ENCODE measurements around the gene ASTN2.

ASTN2 gene

DNA sequence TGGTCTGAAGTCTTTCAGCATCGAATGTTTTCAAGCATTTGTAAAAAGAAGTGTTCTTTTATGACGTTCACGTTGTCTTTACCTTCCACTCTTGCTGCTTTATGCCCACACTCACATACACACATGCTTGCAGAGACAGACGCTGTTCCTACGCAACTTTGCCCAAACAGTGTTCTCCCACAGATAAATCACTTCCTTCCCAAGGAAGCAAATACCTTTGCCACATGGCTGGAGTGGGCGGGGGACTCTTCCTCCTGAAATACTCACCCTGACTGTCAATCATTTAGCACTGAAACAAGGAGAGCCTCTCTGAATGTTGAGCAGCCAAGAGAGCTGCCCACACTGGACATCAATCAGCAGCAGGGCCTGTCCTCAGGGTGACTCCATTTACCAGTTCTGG is 22.4 kb upstream of the ASTN2 start:
- no peaks in the 10 kb centered on the region for H3K36me3 ChIP-seq
- H3K27ac ChIP-seq, result no peak overlapping the region
- H3K4me3 ChIP-seq (ENCODE audit: low read depth, low read length), result no peak overlapping the region
- H3K9me3 ChIP-seq (ENCODE audit: severe bottlenecking), result no peaks in the 10 kb centered on the region
- no peaks in the 10 kb centered on the region for H3K27me3 ChIP-seq (ENCODE audit: insufficient read depth, low read depth, severe bottlenecking)
- no peak for DNase-seq
- TF ChIP-seq, protein P1, sequence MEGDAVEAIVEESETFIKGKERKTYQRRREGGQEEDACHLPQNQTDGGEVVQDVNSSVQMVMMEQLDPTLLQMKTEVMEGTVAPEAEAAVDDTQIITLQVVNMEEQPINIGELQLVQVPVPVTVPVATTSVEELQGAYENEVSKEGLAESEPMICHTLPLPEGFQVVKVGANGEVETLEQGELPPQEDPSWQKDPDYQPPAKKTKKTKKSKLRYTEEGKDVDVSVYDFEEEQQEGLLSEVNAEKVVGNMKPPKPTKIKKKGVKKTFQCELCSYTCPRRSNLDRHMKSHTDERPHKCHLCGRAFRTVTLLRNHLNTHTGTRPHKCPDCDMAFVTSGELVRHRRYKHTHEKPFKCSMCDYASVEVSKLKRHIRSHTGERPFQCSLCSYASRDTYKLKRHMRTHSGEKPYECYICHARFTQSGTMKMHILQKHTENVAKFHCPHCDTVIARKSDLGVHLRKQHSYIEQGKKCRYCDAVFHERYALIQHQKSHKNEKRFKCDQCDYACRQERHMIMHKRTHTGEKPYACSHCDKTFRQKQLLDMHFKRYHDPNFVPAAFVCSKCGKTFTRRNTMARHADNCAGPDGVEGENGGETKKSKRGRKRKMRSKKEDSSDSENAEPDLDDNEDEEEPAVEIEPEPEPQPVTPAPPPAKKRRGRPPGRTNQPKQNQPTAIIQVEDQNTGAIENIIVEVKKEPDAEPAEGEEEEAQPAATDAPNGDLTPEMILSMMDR (IDR thresholded peaks at IDR 0.05; ENCODE audit: low read depth, low read length), result no peak

- no peak overlapping the region for H3K27ac ChIP-seq
- H3K4me3 ChIP-seq (ENCODE audit: low read depth, low read length), result no peak overlapping the region
- H3K36me3 ChIP-seq, result no peaks in the 10 kb centered on the region
- no peaks in the 10 kb centered on the region for H3K27me3 ChIP-seq (ENCODE audit: insufficient read depth, low read depth, severe bottlenecking)
- TF ChIP-seq, protein P1 (IDR thresholded peaks at IDR 0.05; ENCODE audit: low read depth, low read length), result no peak
- H3K9me3 ChIP-seq (ENCODE audit: severe bottlenecking), result no peaks in the 10 kb centered on the region
- no peak for DNase-seq
Observed at GRCh38 chr9:117435630-117436261, 20.9 kb upstream of the ASTN2 start.

DNA sequence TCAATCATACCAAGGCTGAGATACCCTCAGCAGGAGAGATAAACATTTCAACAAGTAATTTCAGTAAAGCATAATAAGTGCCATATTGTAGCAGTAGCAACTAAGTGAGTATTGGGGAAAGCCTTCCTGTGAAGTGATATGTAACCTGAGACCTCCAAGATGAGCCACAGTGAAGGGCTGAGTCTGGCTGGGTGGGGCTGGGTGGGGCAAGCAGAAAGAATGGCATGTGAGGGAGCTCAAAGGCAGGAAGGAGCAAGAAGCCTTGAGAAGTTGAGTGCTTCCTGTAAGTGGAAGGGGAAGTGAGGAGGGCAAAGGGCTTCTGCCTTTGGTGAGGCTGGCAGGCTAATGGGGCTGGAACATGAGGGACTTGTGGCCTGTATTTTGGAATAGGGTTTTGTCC is 19.7 kb upstream of the ASTN2 start:
- TF ChIP-seq, protein P1 (IDR thresholded peaks at IDR 0.05; ENCODE audit: low read depth, low read length), result no peak
- H3K27ac ChIP-seq, result no peak overlapping the region
- DNase-seq, result no peak
- no peaks in the 10 kb centered on the region for H3K27me3 ChIP-seq (ENCODE audit: insufficient read depth, low read depth, severe bottlenecking)
- H3K9me3 ChIP-seq (ENCODE audit: severe bottlenecking), result no peaks in the 10 kb centered on the region
- H3K4me3 ChIP-seq (ENCODE audit: low read depth, low read length), result no peak overlapping the region
- H3K36me3 ChIP-seq, result no peaks in the 10 kb centered on the region

GRCh38 chr9:117430813-117431212 is 16.0 kb upstream of the ASTN2 start:
- no peaks in the 10 kb centered on the region for H3K36me3 ChIP-seq
- H3K9me3 ChIP-seq (ENCODE audit: severe bottlenecking), result no peaks in the 10 kb centered on the region
- TF ChIP-seq, protein P1 (IDR thresholded peaks at IDR 0.05; ENCODE audit: low read depth, low read length), result no peak
- no peak overlapping the region for H3K27ac ChIP-seq
- DNase-seq, result no peak
- no peak overlapping the region for H3K4me3 ChIP-seq (ENCODE audit: low read depth, low read length)
- H3K27me3 ChIP-seq (ENCODE audit: insufficient read depth, low read depth, severe bottlenecking), result no peaks in the 10 kb centered on the region

GRCh38 chr9:117427357-117427913 is 12.6 kb upstream of the ASTN2 start:
- TF ChIP-seq, protein P1 (IDR thresholded peaks at IDR 0.05; ENCODE audit: low read depth, low read length), result no peak
- Histone ChIP-seq H3K36me3 (no peaks in the 10 kb centered on the region), H3K4me3 (ENCODE audit: low read depth, low read length) (no peak overlapping the region), H3K27me3 (ENCODE audit: insufficient read depth, low read depth, severe bottlenecking) (no peaks in the 10 kb centered on the region), H3K27ac (no peak overlapping the region), H3K9me3 (ENCODE audit: severe bottlenecking) (no peaks in the 10 kb centered on the region)
- no peak for DNase-seq

- Histone ChIP-seq H3K27ac (no peak overlapping the region), H3K27me3 (ENCODE audit: insufficient read depth, low read depth, severe bottlenecking) (no peaks in the 10 kb centered on the region), H3K36me3 (no peaks in the 10 kb centered on the region), H3K9me3 (ENCODE audit: severe bottlenecking) (no peaks in the 10 kb centered on the region), H3K4me3 (ENCODE audit: low read depth, low read length) (no peak overlapping the region)
- TF ChIP-seq, protein P1 (IDR thresholded peaks at IDR 0.05; ENCODE audit: low read depth, low read length), result peak; percentile 41
- DNase-seq, result peak; percentile 42
Observed at GRCh38 chr9:117425566-117425965, 10.7 kb upstream of the ASTN2 start.
